HCT116 (cell line): Measurements from ENCODE around the gene ADGRL3. TPM values are rescaled to one million over a fixed set of nuclear protein-coding genes. Genes with fewer than 3 reads are reported as not detected.

Experiments
- ATAC-seq: fragments of 200-7000 bp; cut with Tn5 transposase; 2 replicates; pipeline ENCODE4 v1.9.1; 2020; ENCODE audit warnings: mild to moderate bottlenecking, moderate library complexity
- BruUV-seq: library from RNA; stranded (reverse); fragments of 400-500 nt; replicated peaks from 2 replicates; lab custom pipeline; 2021; lab: Mats Ljungman, UMichigan
- CTCF ChIA-PET: fragments of 300-600 bp; sonication (Branson Sonifier 250); formaldehyde crosslinking; loops from one replicate; lab custom pipeline; 2021; ENCODE audit warnings: antibody characterized with exemption; lab: Charles Lee
- POLR2A ChIA-PET: fragments of 300-600, 350-600 bp; sonication (Branson Sonifier 250); formaldehyde crosslinking; loops from one replicate; lab custom pipeline; 2021; ENCODE audit warnings: antibody characterized with exemption; lab: Charles Lee
- RAD21 ChIA-PET, 2 experiments: fragments of 300-600 bp; sonication (Branson Sonifier 250); formaldehyde crosslinking; loops; one replicate each; lab custom pipeline; 2023; ENCODE audit warnings: low total read pairs in 2 of 2; ENCODE audit not compliant: uncharacterized antibody in 2 of 2, unreplicated experiment in 2 of 2, low non-redundant PET in 1 of 2; lab: Charles Lee
- DNase-seq: peaks from one replicate; pipeline ENCODE4 v3.0.0-alpha.2; 2010; ENCODE audit warnings: low read depth, low spot score
- H2AFZ ChIP-seq: fragments of 200-600 bp; shearing (Covaris generic), sonication (generic); 2 replicates; pipeline ENCODE4 v1.6.1; 2017; ENCODE audit warnings: low read depth, mixed run types, mixed read lengths, antibody characterized with exemption, low read length; ENCODE audit not compliant: poor library complexity, severe bottlenecking
- H3K27ac ChIP-seq: 2 replicates; pipeline ENCODE4 v1.5.1; 2012; ENCODE audit warnings: low read depth, low read length
- H3K27me3 ChIP-seq: fragments of 200-600 bp; sonication (generic); 2 replicates; pipeline ENCODE4 v1.6.1; 2016; ENCODE audit warnings: mixed run types, low read length, mixed read lengths; ENCODE audit not compliant: insufficient read depth
- H3K36me3 ChIP-seq, 2 experiments: fragments of 200-500 bp in 1 of 2; fragments of 200-600 bp in 1 of 2; sonication (Bioruptor generic) in 1 of 2; sonication (generic) in 1 of 2; 2 replicates each; pipeline versions ENCODE4 v1.5.1 to v1.6.1; 2014 to 2016; ENCODE audit warnings: low read length in 2 of 2, inconsistent platforms in 1 of 2, mixed read lengths in 1 of 2, mixed run types in 1 of 2; ENCODE audit not compliant: insufficient read depth in 2 of 2, control insufficient read depth in 1 of 2
- H3K4me1 ChIP-seq, 2 experiments: fragments of 200-600 bp in 1 of 2; sonication (generic) in 1 of 2; 2 replicates each; pipeline versions ENCODE4 v1.5.1 to v1.6.1; 2012 to 2017; ENCODE audit warnings: low read length in 2 of 2, inconsistent platforms in 1 of 2, mild to moderate bottlenecking in 1 of 2, mixed read lengths in 1 of 2, mixed run types in 1 of 2, moderate library complexity in 1 of 2; ENCODE audit not compliant: insufficient read depth in 2 of 2, control insufficient read depth in 1 of 2
- H3K4me2 ChIP-seq: fragments of 200-600 bp; sonication (generic); 2 replicates; pipeline ENCODE4 v1.6.1; 2017; ENCODE audit warnings: mixed run types, low read length, mixed read lengths
- H3K4me3 ChIP-seq, 2 experiments: fragments of 200-600 bp in 1 of 2; sonication (generic) in 1 of 2; replicated peaks in 1 of 2; 2 replicates each; pipeline ENCODE4 v1.5.1; 2011 to 2016; ENCODE audit warnings: low read length in 2 of 2, control low read depth in 1 of 2, low read depth in 1 of 2, mild to moderate bottlenecking in 1 of 2, mixed read lengths in 1 of 2, mixed run types in 1 of 2
- H3K79me2 ChIP-seq: fragments of 200-600 bp; sonication (generic); 2 replicates; pipeline ENCODE4 v1.6.1; 2017; ENCODE audit warnings: mild to moderate bottlenecking, mixed run types, low read length, moderate library complexity, mixed read lengths; ENCODE audit not compliant: insufficient read depth
- H3K9ac ChIP-seq: fragments of 200-600 bp; sonication (generic); 2 replicates; pipeline ENCODE4 v1.6.1; 2016; ENCODE audit warnings: low read length, mixed read lengths
- H3K9me2 ChIP-seq: fragments of 200-600 bp; sonication (generic), shearing (Covaris generic); 2 replicates; pipeline ENCODE4 v1.6.1; 2017; ENCODE audit warnings: mixed run types, mild to moderate bottlenecking, moderate library complexity; ENCODE audit not compliant: insufficient read depth
- H3K9me3 ChIP-seq, 2 experiments: fragments of 200-500 bp in 1 of 2; fragments of 200-600 bp in 1 of 2; sonication (Bioruptor generic) in 1 of 2; sonication (generic) in 1 of 2; 2 replicates each; pipeline ENCODE4 v1.6.1; 2014 to 2017; ENCODE audit warnings: low read length in 2 of 2, mixed read lengths in 2 of 2, inconsistent platforms in 1 of 2, low read depth in 1 of 2, mild to moderate bottlenecking in 1 of 2, mixed run types in 1 of 2, moderate library complexity in 1 of 2; ENCODE audit not compliant: control insufficient read depth in 1 of 2, insufficient read depth in 1 of 2
- H4K20me1 ChIP-seq: fragments of 200-600 bp; sonication (generic), shearing (Covaris generic); 2 replicates; pipeline ENCODE4 v1.6.1; 2017; ENCODE audit warnings: mixed run types, mild to moderate bottlenecking, moderate library complexity; ENCODE audit not compliant: insufficient read depth
- ATF3 ChIP-seq: IDR thresholded peaks from 2 replicates; pipeline ENCODE4 v1.6.1; 2012
- CTCF ChIP-seq, 3 experiments: fragments of 200-600 bp in 1 of 3; sonication (generic) in 1 of 3; IDR thresholded peaks in 2 of 3; conservative IDR thresholded peaks in 1 of 3; 2 replicates each; pipeline ENCODE4 v1.5.1; 2012 to 2017; ENCODE audit warnings: low read depth in 2 of 3, low read length in 2 of 3, antibody characterized with exemption in 1 of 3, borderline replicate concordance in 1 of 3, control low read depth in 1 of 3, mild to moderate bottlenecking in 1 of 3, mixed read lengths in 1 of 3, mixed run types in 1 of 3, moderate library complexity in 1 of 3; ENCODE audit not compliant: insufficient read depth in 1 of 3
- EGR1 ChIP-seq: IDR thresholded peaks from 2 replicates; pipeline ENCODE4 v1.6.1; 2012; ENCODE audit warnings: low read depth
- ELF1 ChIP-seq: IDR thresholded peaks from 2 replicates; pipeline ENCODE4 v1.6.1; 2012; ENCODE audit warnings: low read depth, borderline replicate concordance
- EZH2 ChIP-seq: fragments of 200-600 bp; sonication (generic); IDR thresholded peaks from 2 replicates; pipeline ENCODE4 v1.6.1; 2017; ENCODE audit warnings: antibody characterized with exemption, mixed run types
- FOSL1 ChIP-seq: IDR thresholded peaks from 2 replicates; pipeline ENCODE4 v1.6.1; 2012; ENCODE audit warnings: low read depth
- JUND ChIP-seq: IDR thresholded peaks from 2 replicates; pipeline ENCODE4 v1.6.1; 2012
- SP1 ChIP-seq: IDR thresholded peaks from 2 replicates; pipeline ENCODE4 v1.6.1; 2012; ENCODE audit warnings: low read depth
- SRF ChIP-seq: IDR thresholded peaks from 2 replicates; pipeline ENCODE4 v1.6.1; 2012; ENCODE audit warnings: low read depth
- ZFX ChIP-seq: fragments of 450-650 bp; IDR thresholded peaks from 2 replicates; pipeline ENCODE4 v1.6.1; 2017
- ZNF274 ChIP-seq: fragments of 200-500 bp; sonication (Bioruptor generic); IDR thresholded peaks from 2 replicates; pipeline ENCODE4 v1.6.1; 2014; ENCODE audit warnings: mild to moderate bottlenecking, low read depth, low read length, inconsistent platforms
- intact Hi-C: fragments of 100-400 bp; cut with micrococcal nuclease; formaldehyde crosslinking; loops from 2 replicates; pipeline ENCODE4 v1.10.0; 2022
- total RNA-seq: library from RNA; stranded (reverse); gene quantifications from one replicate; pipeline ENCODE4 v1.2.1, GENCODE V29; 2021; ENCODE audit not compliant: unreplicated experiment
- TF ChIP-seq, protein P1 (sequence below): IDR thresholded peaks from 2 replicates; pipeline ENCODE4 v1.6.1; 2012

Gene ADGRL3
- total RNA-seq, 1 experiment from 2014 or later: not detected

- TF ChIP-seq CTCF (IDR thresholded peaks at IDR 0.05 in 2 of 3, conservative IDR thresholded peaks at IDR 0.05 in 1 of 3; ENCODE audit: borderline replicate concordance in 1 of 3, insufficient read depth in 1 of 3, low read depth in 2 of 3, low read length in 2 of 3) (no peak), EGR1 (no peak), SRF (no peak)
Observed at GRCh38 chr4:61837395-61837794, 637.3 kb downstream of the ADGRL3 start (continued).

GRCh38 chr4:61838072-61838471 lies 637.9 kb downstream of the ADGRL3 start:
- Histone ChIP-seq H3K9ac (no peak overlapping the region), H3K9me3 (peaks cover 13 to 21% of the 10 kb centered on the region in 2 experiments; a peak in 2 of 4 replicates), H3K9me2 (no peaks in the 10 kb centered on the region), H3K4me3 (no peak overlapping the region), H3K79me2 (no peaks in the 10 kb centered on the region), H3K4me2 (no peak overlapping the region), H3K4me1 (no peaks in the 10 kb centered on the region), H3K36me3 (no peaks in the 10 kb centered on the region), H2AFZ (no peak overlapping the region), H4K20me1 (no peaks in the 10 kb centered on the region), H3K27ac (no peak overlapping the region), H3K27me3 (no peaks in the 10 kb centered on the region)
- RAD21 ChIA-PET: no interaction called here
- intact Hi-C loops: no loop called here
- POLR2A ChIA-PET: no interaction called here
- no peak for TF ChIP-seq JUND
- TF ChIP-seq, protein P1, sequence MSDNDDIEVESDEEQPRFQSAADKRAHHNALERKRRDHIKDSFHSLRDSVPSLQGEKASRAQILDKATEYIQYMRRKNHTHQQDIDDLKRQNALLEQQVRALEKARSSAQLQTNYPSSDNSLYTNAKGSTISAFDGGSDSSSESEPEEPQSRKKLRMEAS: no peak
- no peak for TF ChIP-seq ATF3
- no TSS peak for BruUV-seq
- CTCF ChIA-PET: no interaction called here
- DNase-seq (no peak), ATAC-seq (no peak)

- Histone ChIP-seq H3K4me1 (no peaks in the 10 kb centered on the region), H3K36me3 (no peaks in the 10 kb centered on the region), H3K4me3 (no peak overlapping the region), H3K27me3 (no peaks in the 10 kb centered on the region), H2AFZ (no peak overlapping the region), H3K9me3 (peaks cover 14 to 21% of the 10 kb centered on the region in 2 experiments; a peak in 2 of 4 replicates), H3K9ac (no peak overlapping the region), H4K20me1 (no peaks in the 10 kb centered on the region), H3K79me2 (no peaks in the 10 kb centered on the region), H3K9me2 (no peaks in the 10 kb centered on the region), H3K4me2 (no peak overlapping the region), H3K27ac (no peak overlapping the region)
- no peak for DNase-seq
- intact Hi-C loops: no loop called here
- ChIA-PET POLR2A (no interaction called here), RAD21 (no interaction called here), CTCF (no interaction called here)
- no peak for ATAC-seq
- BruUV-seq: no TSS peak
- TF ChIP-seq, protein P1: no peak
- TF ChIP-seq CTCF (IDR thresholded peaks at IDR 0.05 in 2 of 3, conservative IDR thresholded peaks at IDR 0.05 in 1 of 3; ENCODE audit: borderline replicate concordance in 1 of 3, insufficient read depth in 1 of 3, low read depth in 2 of 3, low read length in 2 of 3): no peak
- no peak for TF ChIP-seq FOSL1
- no peak for TF ChIP-seq ATF3
- TF ChIP-seq ZFX: no peak
- no peak for TF ChIP-seq EZH2
- TF ChIP-seq ZNF274: no peak
- TF ChIP-seq SP1: no peak
- no peak for TF ChIP-seq ELF1
Observed at GRCh38 chr4:61841714-61842113, 641.6 kb downstream of the ADGRL3 start.
